GM13976 (cell line): ENCODE results near the gene CLEC18C.
"Not testable (repeated sequence)": the region's sequence is repeated elsewhere in the genome, so short reads cannot be mapped to it uniquely, and the experiment has no call there.

Experiments
- DNase-seq: peaks from one replicate; pipeline ENCODE4 v3.0.0; 2012; ENCODE audit warnings: low spot score
- CTCF ChIP-seq: IDR thresholded peaks from 2 replicates; pipeline ENCODE4 v1.5.1; 2012; ENCODE audit warnings: borderline replicate concordance, mild to moderate bottlenecking; ENCODE audit not compliant: insufficient read depth; ENCODE audit errors: extremely low read depth, missing control alignments, control extremely low read depth
- in situ Hi-C: fragments of 300-500 bp; cut with MboI; formaldehyde crosslinking; loops from one replicate; pipeline ENCODE4 v1.12.0; 2022; ENCODE audit warnings: low sequenced_read_pairs, mixed read lengths, inconsistent platforms; ENCODE audit not compliant: unreplicated experiment

Gene CLEC18C

GRCh38 chr16:70163596-70163995 is 10.0 kb upstream of the CLEC18C start:
- no peak for TF ChIP-seq CTCF
- DNase-seq = no peak
- in situ Hi-C loops = no loop called here

GRCh38 chr16:70166688-70167087 is 6.9 kb upstream of the CLEC18C start:
- in situ Hi-C loops, DNase-seq: not testable (repeated sequence)

- DNase-seq, in situ Hi-C loops: not testable (repeated sequence)
These were observed 329 bp downstream of the CLEC18C start for GRCh38 chr16:70173916-70174315.

- in situ Hi-C loops = not testable (repeated sequence)
These were observed 873 bp downstream of the CLEC18C start for GRCh38 chr16:70174387-70174932.

GRCh38 chr16:70187858-70188607 is 14.4 kb downstream of the CLEC18C start:
- in situ Hi-C loops, DNase-seq: not testable (repeated sequence)

More at GRCh38 chr16:70174387-70174932, 873 bp downstream of the CLEC18C start:
- DNase-seq = not testable (repeated sequence)

GRCh38 chr16:70188608-70188915 is 15.0 kb downstream of the CLEC18C start:
- DNase-seq, in situ Hi-C loops: not testable (repeated sequence)

- DNase-seq, in situ Hi-C loops: not testable (repeated sequence)
These were observed 17.0 kb downstream of the CLEC18C start for GRCh38 chr16:70190574-70190973.

GRCh38 chr16:70196683-70197300 is 23.2 kb downstream of the CLEC18C start:
- in situ Hi-C loops, DNase-seq: not testable (repeated sequence)

GRCh38 chr16:70197611-70198010 is 24.0 kb downstream of the CLEC18C start:
- in situ Hi-C loops, DNase-seq: not testable (repeated sequence)

GRCh38 chr16:70198230-70198629 is 24.6 kb downstream of the CLEC18C start:
- DNase-seq, in situ Hi-C loops: not testable (repeated sequence)

- in situ Hi-C loops, DNase-seq: not testable (repeated sequence)
These were observed 25.1 kb downstream of the CLEC18C start for GRCh38 chr16:70198666-70199065.

GRCh38 chr16:70199170-70199569 is 25.6 kb downstream of the CLEC18C start:
- in situ Hi-C loops, DNase-seq: not testable (repeated sequence)

GRCh38 chr16:70200063-70200462 is 26.5 kb downstream of the CLEC18C start:
- DNase-seq, in situ Hi-C loops: not testable (repeated sequence)

GRCh38 chr16:70203508-70203907 is 29.9 kb downstream of the CLEC18C start:
- DNase-seq, in situ Hi-C loops: not testable (repeated sequence)

- DNase-seq, in situ Hi-C loops: not testable (repeated sequence)
These were observed 30.4 kb downstream of the CLEC18C start for GRCh38 chr16:70204010-70204409.

GRCh38 chr16:70204668-70205405 is 31.2 kb downstream of the CLEC18C start:
- in situ Hi-C loops, DNase-seq: not testable (repeated sequence)

- DNase-seq, in situ Hi-C loops: not testable (repeated sequence)
These were observed 32.8 kb downstream of the CLEC18C start for GRCh38 chr16:70206382-70206781.
